A549 treated with AZD9567 at 1 μM for 4 hours (cell line): ENCODE measurements around the gene KLC3. TPM values are rescaled to one million over a fixed set of nuclear protein-coding genes. Genes with fewer than 3 reads are reported as not detected.

ENCODE experiments used
- total RNA-seq: library from RNA; stranded (reverse); fragments of 200-300 nt; extraction: Qiagen RNA extraction; gene quantifications from 5 replicates; pipeline ENCODE4 v1.2.3, GENCODE V29; 2022; ENCODE audit not compliant: insufficient read depth

KLC3 gene
- total RNA-seq = 0.87 to 1.3 TPM (median 0.91 TPM) in 4 of 5 replicates, not detected in the other

GRCh38 chr19:45340232-45340898 is at the start of gene KLC3:
TSS of gene KLC3 (plus strand) at chr19:45340750. CDS start at chr19:45345542, 4,792 bp downstream.

DNA sequence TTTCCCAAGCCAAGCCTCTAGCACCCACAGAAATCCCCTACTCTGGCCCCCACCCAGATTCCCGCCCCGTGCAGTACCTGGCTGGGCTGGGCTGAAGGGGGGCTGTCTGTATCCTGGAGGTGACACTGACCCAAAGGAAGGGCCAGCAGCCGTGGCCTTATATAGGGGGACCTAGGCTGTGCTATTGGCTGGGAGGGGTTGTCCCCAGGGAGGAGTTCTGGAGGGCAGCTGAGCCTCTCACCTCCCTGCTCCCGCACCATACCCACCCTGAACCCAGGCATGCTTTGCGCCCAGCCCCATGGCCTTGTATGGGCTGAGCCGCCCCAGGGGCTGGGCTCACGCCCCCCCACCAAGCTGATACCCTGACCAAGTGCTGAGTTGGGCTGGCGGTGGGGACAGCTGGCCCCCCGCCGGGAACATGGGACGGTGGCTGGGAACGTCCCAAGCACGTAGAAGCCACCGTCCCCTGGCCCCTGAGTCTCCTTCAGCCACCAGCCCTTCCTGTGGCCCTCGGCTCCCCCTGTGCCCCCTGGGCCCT is 17.7 kb upstream of the KLC3 start, which contains the start of gene CKM:
TSS of gene CKM (minus strand) at position 132 of the 538 bp plus-strand sequence. CDS start 3,162 bp downstream, outside the sequence.

GRCh38 chr19:45370410-45371204 is 30.1 kb downstream of the KLC3 start, which contains the start of gene ERCC2:
TSS of gene ERCC2 (minus strand) at chr19:45370573. CDS start at chr19:45370540, 33 bp downstream.

Other genes with a start within 250 kb of the KLC3 start
- gene PPP1R37, start 247.6 kb upstream of the KLC3 start, total RNA-seq = 16.0 to 39.6 TPM (median 38.4 TPM) in 5 replicates
- 0.28 to 0.40 TPM (median 0.35 TPM) in 4 of 5 replicates, not detected in the other for gene NKPD1, start 179.8 kb upstream of the KLC3 start, total RNA-seq
- gene TRAPPC6A, start 162.5 kb upstream of the KLC3 start, total RNA-seq = 35.3 to 48.3 TPM (median 43.4 TPM) in 5 replicates
- 18.7 to 23.9 TPM (median 21.8 TPM) in 5 replicates for gene BLOC1S3, start 162.0 kb upstream of the KLC3 start, total RNA-seq
- gene EXOC3L2, start 95.3 kb upstream of the KLC3 start, total RNA-seq = 1.2 to 2.0 TPM (median 1.6 TPM) in 4 of 5 replicates, not detected in the other
- 6.2 to 9.4 TPM (median 7.8 TPM) in 5 replicates for gene MARK4, start 89.5 kb upstream of the KLC3 start, total RNA-seq
- gene CKM, start 17.9 kb upstream of the KLC3 start, total RNA-seq = 0.05 to 0.07 TPM in 2 of 5 replicates, not detected in the others
- 11.4 to 14.4 TPM (median 14.2 TPM) in 5 replicates for gene ERCC2, start 29.8 kb downstream of the KLC3 start, total RNA-seq
- 19.0 to 37.6 TPM (median 35.5 TPM) in 5 replicates for gene PPP1R13L, start 64.3 kb downstream of the KLC3 start, total RNA-seq
- gene POLR1G, start 65.9 kb downstream of the KLC3 start, total RNA-seq = 47.1 to 57.7 TPM (median 51.3 TPM) in 5 replicates
- 139 to 171 TPM (median 165 TPM) in 5 replicates for gene ERCC1, start 83.2 kb downstream of the KLC3 start, total RNA-seq
- 10.2 to 21.4 TPM (median 18.8 TPM) in 5 replicates for gene FOSB, start 127.2 kb downstream of the KLC3 start, total RNA-seq
- gene RTN2, start 156.3 kb downstream of the KLC3 start, total RNA-seq = 5.6 to 13.1 TPM (median 12.6 TPM) in 5 replicates
- gene PPM1N, start 157.7 kb downstream of the KLC3 start, total RNA-seq = 6.9 to 10.4 TPM (median 8.2 TPM) in 5 replicates
- 159 to 241 TPM (median 195 TPM) in 5 replicates for gene VASP, start 166.7 kb downstream of the KLC3 start, total RNA-seq
- 10.4 to 16.7 TPM (median 15.7 TPM) in 5 replicates for gene OPA3, start 244.1 kb downstream of the KLC3 start, total RNA-seq